Stomach (tissue), 9 donors: ENCODE measurements around the gene NINL. TPM values are rescaled to one million over a fixed set of nuclear protein-coding genes. Genes with fewer than 3 reads are reported as not detected.

Source experiments
- DNase-seq, 2 donors: peaks; one replicate each; pipeline versions ENCODE4 v3.0.0 to v3.0.0-alpha.2; 2013 to 2019
- H3K27ac ChIP-seq, 5 donors: fragments of 200-600 bp in 4 of 5; sonication (generic) in 4 of 5; one replicate each; pipeline ENCODE4 v1.5.1; 2013 to 2019; ENCODE audit warnings: mild to moderate bottlenecking in 1 of 5, moderate library complexity in 1 of 5
- H3K27me3 ChIP-seq, 3 donors: fragments of 200-600 bp; sonication (generic); one replicate each; pipeline ENCODE4 v1.5.1; 2017 to 2019; ENCODE audit warnings: mixed run types in 1 of 3
- H3K36me3 ChIP-seq, 4 donors: fragments of 200-600 bp; sonication (generic); 1 replicate in 3 of 4; 2 replicates in 1 of 4; pipeline ENCODE4 v1.5.1; 2016 to 2019
- H3K4me1 ChIP-seq, 4 donors: fragments of 200-600 bp; sonication (generic); one replicate each; pipeline ENCODE4 v1.5.1; 2016 to 2019
- H3K4me3 ChIP-seq, 4 donors: fragments of 200-600 bp; sonication (generic) in 3 of 4; one replicate each; pipeline ENCODE4 v1.5.1; 2016 to 2019; ENCODE audit warnings: mild to moderate bottlenecking in 1 of 4
- H3K9me3 ChIP-seq, 4 donors: fragments of 200-600 bp; sonication (generic); one replicate each; pipeline ENCODE4 v1.5.1; 2016 to 2019
- CTCF ChIP-seq, 7 experiments: fragments of 450-650 bp in 4 of 7; fragments of 200-600 bp in 3 of 7; sonication (generic) in 3 of 7; IDR thresholded peaks; one replicate each; pipeline ENCODE4 v1.5.1; 2016 to 2019; ENCODE audit warnings: antibody characterized with exemption in 7 of 7, control low read depth in 2 of 7, mild to moderate bottlenecking in 1 of 7
- EP300 ChIP-seq: sonication (generic); formaldehyde crosslinking; IDR thresholded peaks from one replicate; pipeline ENCODE4 v1.6.1; 2017; ENCODE audit warnings: antibody characterized with exemption
- POLR2A ChIP-seq, 4 donors: fragments of 450-650 bp; IDR thresholded peaks; one replicate each; pipeline ENCODE4 v1.6.1; 2016; ENCODE audit warnings: antibody characterized with exemption in 4 of 4, control low read depth in 2 of 4, mild to moderate bottlenecking in 1 of 4, moderate library complexity in 1 of 4
- POLR2AphosphoS5 ChIP-seq, 3 donors: sonication (generic); formaldehyde crosslinking; IDR thresholded peaks; one replicate each; pipeline ENCODE4 v1.6.1; 2016; ENCODE audit warnings: antibody characterized with exemption in 3 of 3
- WGBS, 5 donors: extraction: QIAGEN DNeasy Blood & Tissue Kit in 3 of 5; methylation state at CpG; one replicate each; pipeline versions ENCODE4 v1.1.5 to v1.1.7; 2013 to 2018; 5-methylcytosine and 5-hydroxymethylcytosine counted together
- intact Hi-C: fragments of 100-400 bp; cut with DNase I; formaldehyde crosslinking; loops from one replicate; pipeline ENCODE4 v1.15.1; 2023; ENCODE audit warnings: low total_unique reads
- polyA plus RNA-seq, 3 donors: library from polyadenylated mRNA; stranded (reverse); fragments of 200-250 nt; gene quantifications; one replicate each; pipeline ENCODE4 v1.2.3, GENCODE V29; 2013
- total RNA-seq, 5 donors: library from RNA; depleted of rRNA; stranded (reverse); fragments of >200 nt; gene quantifications; one replicate each; pipeline versions ENCODE4 v1.1.0 to v1.2.3, GENCODE V29; 2014 to 2016
- donor health status: healthy with polysubstance abuse.
- donor health status: Bipolar disorder and iron deficiency.
- donor health status: healthy.

The NINL gene
- total and polyA plus RNA-seq, 8 donors: 3.1 to 34.8 (median 11.5) TPM

DNA sequence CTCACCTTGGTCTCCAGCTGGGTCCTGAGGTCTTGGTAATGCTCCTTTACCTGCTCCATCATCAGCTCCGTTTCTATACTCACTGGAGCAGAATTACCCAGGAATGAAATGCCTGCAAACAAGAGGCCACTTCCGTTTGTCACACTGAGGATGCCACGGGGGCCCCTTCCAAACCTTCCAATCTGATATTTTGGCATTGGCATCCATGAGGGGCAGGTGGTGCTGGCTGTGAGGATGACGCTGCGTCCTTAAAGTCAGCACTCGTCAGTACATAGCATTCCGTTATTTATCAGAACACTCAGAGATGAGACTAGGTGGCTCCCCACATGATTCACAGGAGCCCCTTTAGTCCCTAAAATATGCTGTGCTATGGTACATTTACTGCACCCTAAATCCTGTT, 105.2 kb downstream of the NINL start:
- no peak overlapping the region for H3K27ac ChIP-seq
- peaks cover 4 to 97% (median 83%) of the 10 kb centered on the region in 4 donors for H3K36me3 ChIP-seq
- no peaks in the 10 kb centered on the region for H3K9me3 ChIP-seq
- no peaks in the 10 kb centered on the region for H3K27me3 ChIP-seq
- TF ChIP-seq EP300: no peak
- no peak for TF ChIP-seq POLR2A (IDR thresholded peaks at IDR 0.05)
- TF ChIP-seq CTCF (IDR thresholded peaks at IDR 0.05): no peak
- TF ChIP-seq POLR2AphosphoS5 (IDR thresholded peaks at IDR 0.05): no peak
- H3K4me3 ChIP-seq: no peak overlapping the region
- H3K4me1 ChIP-seq: no peaks in the 10 kb centered on the region
- intact Hi-C loops: no loop called here
- no peak for DNase-seq
- 91 to 97% (median 95%) methylated on average over 7 of the region's 7 CpGs for WGBS, 5 donors

DNA sequence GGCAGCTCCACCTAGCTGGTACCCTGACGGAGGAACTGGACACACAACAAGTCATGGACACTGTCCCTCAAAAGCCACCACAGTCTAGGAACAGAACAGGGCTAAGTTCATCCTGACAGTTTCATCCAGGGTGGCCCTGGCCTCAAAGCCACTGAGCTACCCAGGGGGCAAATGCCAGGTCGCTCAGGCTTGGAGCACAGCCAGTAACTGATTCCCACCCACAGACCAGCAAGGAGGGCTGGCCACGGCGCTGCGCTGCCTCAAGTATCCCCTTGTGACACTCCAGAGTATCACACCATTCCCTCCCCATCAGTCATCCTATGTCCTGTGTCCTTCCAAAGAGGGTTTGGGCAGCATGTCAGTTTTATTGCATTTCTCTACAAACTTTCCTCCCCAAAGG, 105.7 kb downstream of the NINL start:
- 83 to 95% (median 92%) methylated on average over 5 of the region's 5 CpGs for WGBS, 5 donors
- no peaks in the 10 kb centered on the region for H3K27me3 ChIP-seq
- H3K27ac ChIP-seq: no peak overlapping the region
- DNase-seq: no peak
- intact Hi-C loops: no loop called here
- no peak for TF ChIP-seq POLR2A (IDR thresholded peaks at IDR 0.05)
- TF ChIP-seq CTCF (IDR thresholded peaks at IDR 0.05): no peak
- no peak for TF ChIP-seq EP300
- no peaks in the 10 kb centered on the region for H3K4me1 ChIP-seq
- no peak overlapping the region for H3K4me3 ChIP-seq
- H3K36me3 ChIP-seq: peaks cover 4 to 97% (median 78%) of the 10 kb centered on the region in 4 donors
- no peaks in the 10 kb centered on the region for H3K9me3 ChIP-seq

DNA sequence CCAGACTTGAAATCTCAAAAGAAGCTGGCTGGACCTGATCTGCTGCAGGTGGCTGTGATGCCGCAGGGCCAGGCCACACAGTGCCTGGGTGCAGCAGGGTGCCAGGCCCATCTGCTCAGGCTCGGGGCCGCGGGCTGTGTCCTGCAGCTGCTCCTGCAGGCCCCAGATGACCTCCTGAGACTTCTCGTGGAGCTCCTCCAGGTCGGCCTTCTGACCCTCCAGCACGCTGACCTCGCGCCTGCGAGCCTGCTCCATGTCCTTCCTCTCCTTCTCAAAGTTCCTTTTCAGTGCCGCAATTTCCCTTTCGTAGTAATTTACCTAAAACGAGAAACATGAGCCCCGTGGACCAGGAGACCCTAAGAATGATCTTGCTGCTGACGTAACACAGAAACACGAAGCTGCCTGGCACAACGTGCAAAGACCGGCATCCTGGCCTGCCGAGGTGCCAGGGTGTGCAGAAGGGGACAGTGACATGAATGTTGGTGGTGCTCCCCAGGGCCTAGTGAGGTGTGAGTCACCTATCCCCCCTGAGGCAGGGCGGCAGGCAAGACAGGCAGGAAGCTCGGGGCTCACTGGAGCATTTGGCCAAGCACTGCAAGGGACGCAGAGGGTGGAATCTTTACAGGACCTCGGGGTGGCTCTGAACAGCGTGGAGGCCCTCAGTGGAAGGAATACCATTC, 106.3 kb downstream of the NINL start:
- H3K36me3 ChIP-seq: peaks cover 4 to 94% (median 74%) of the 10 kb centered on the region in 4 donors
- H3K27ac ChIP-seq: no peak overlapping the region
- H3K4me3 ChIP-seq: no peak overlapping the region
- DNase-seq: no peak
- H3K27me3 ChIP-seq: no peaks in the 10 kb centered on the region
- H3K4me1 ChIP-seq: no peaks in the 10 kb centered on the region
- TF ChIP-seq POLR2A (IDR thresholded peaks at IDR 0.05) (no peak), CTCF (IDR thresholded peaks at IDR 0.05) (no peak), POLR2AphosphoS5 (IDR thresholded peaks at IDR 0.05) (no peak), EP300 (no peak)
- 87 to 93% (median 90%) methylated on average over 24 of the region's 24 CpGs for WGBS, 5 donors
- intact Hi-C loops: no loop called here
- no peaks in the 10 kb centered on the region for H3K9me3 ChIP-seq

GRCh38 chr20:25477014-25477882, 108.1 kb downstream of the NINL start:
- H3K27me3 ChIP-seq: no peaks in the 10 kb centered on the region
- 91 to 95% (median 94%) methylated on average over 26 to 28 of the region's 28 CpGs for WGBS, 5 donors
- no peak for DNase-seq
- H3K36me3 ChIP-seq: peaks cover 4 to 91% (median 65%) of the 10 kb centered on the region in 4 donors
- H3K9me3 ChIP-seq: no peaks in the 10 kb centered on the region
- no peak overlapping the region for H3K27ac ChIP-seq
- H3K4me3 ChIP-seq: no peak overlapping the region
- TF ChIP-seq EP300 (no peak), POLR2A (IDR thresholded peaks at IDR 0.05) (no peak), POLR2AphosphoS5 (IDR thresholded peaks at IDR 0.05) (no peak), CTCF (IDR thresholded peaks at IDR 0.05) (no peak)
- intact Hi-C loops: no loop called here
- no peaks in the 10 kb centered on the region for H3K4me1 ChIP-seq
